Posterior cingulate gyrus (tissue), 11 donors: Measurements from ENCODE around the gene FBXL15.

Source experiments
- DNase-seq, 10 donors: peaks; one replicate each; pipeline versions ENCODE4 v3.0.0 to v3.0.0-alpha.2; 2020 to 2021; ENCODE audit warnings: mixed read lengths in 3 of 10
- intact Hi-C: fragments of 100-400 bp; cut with DNase I; formaldehyde crosslinking; loops from one replicate; pipeline ENCODE4 v1.15.1; 2023

Gene FBXL15

DNA sequence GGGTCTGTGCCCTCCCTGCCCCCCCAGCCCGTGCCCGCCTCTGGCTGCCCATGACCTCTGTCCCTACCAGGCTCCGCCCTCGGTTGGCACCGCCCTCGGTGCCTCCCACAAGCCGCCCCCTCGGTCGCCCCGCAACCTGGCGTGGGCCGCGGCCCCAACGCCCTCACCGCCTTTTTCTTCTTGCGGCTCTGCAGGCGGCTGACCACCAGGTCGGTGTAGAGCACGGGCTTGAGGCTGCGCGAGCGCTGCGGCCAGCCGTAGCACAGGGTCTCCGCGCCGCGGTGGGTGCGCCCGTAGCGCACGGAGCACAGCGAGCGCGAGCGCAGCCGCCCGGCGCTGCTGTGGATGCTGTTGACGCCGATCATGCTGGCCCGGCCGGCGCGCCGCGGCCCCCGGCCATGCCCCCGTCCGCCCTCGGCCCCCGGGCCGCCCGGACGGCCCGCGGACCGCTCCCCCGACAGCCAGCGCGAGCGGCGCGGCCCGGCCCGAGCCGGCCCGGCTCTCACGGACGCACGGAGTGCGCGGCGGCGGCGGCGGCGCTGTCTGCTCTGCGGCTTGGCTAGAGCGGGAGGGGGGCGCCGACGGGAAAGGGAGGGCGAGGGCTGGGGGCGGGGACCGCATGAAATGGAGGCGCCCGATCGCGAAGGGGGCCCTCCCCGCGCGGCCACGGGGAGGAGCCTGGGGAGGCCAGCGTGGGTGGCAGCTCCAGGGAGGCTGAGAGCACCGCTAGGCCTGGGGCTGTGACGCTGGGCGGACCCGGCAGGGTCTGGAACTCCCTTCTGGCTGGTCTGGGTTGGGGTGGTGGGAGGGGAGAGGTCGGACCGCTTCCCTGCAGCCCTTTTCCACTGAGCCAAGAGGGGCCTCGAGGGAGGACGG, 11.7 kb upstream of the FBXL15 start:
- DNase-seq: peak in 9 of 10 donors; percentile 58 to 97 (median 82)
- intact Hi-C loops: no loop called here

DNA sequence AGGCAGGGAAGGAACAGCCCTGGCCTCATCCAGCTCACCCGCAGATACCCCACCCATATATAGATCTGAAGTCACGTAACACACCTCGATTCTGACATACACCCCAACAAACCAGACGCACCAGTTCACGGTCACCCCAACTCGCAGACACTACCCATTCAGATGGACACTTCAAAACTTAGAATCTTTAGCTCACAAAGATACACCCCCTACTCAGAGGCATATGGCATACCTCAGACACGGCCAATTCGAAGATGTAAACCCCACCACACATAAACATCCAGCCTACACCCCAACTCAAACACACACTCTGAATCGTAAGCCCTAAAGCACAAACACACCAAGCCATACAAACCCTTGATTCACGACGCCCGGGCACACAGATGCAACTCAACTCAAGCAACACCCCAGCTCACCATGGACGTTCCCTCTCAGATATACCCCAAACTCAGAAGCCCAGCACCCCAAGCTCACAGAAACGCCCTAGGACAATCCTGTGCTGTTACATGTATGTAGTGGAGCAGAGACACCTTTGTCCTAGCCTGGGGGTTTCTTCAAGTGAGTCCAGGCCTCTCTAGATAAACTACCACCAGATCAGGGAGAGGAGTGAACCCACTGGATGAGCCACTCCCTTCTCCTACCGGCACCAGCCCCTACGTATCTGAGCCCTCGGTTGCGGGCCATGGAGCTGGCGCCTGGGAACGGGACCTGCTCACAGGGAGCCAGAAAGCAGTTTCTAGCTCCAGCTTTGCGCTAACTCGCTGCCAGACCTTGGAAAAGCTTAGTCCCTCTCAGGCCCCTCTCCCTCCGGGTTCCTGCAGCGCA, 10.8 kb upstream of the FBXL15 start:
- peak in 2 of 10 donors; percentile 66 to 81 for DNase-seq

DNA sequence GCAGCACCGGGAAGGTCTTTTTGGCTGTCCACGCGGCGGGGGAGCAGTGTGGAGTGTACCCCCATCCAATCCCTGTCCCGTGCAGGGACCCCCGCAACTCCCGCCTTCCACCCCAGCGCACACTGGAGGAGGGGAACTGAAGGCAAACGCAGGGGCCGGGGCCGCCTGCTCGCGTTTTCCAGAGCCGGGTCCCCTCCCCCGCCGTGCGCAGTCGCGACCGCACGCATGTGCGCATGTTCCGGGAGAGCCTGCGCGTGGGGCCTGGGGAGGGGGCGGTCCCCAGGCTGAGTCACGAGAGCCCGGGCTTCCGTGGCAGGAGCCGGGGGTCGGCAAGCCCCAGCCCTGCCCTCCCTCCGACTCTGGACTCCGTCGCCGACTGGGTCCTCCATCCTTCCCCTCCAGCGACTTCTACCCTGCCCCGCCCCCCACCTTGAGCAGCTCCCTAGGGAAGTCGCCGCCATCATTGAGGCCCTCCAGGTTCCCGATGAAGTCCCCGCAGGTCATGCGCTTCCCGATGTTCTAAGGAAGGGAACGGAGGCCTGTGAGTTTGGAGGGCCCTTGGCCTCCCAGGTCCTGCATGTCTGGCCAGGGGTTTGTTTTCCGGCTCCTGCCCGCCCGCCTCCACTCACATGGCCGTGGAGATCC, 10.1 kb upstream of the FBXL15 start:
- peak in 9 of 10 donors; percentile 48 to 94 (median 71) for DNase-seq
- intact Hi-C loops: no loop called here

More for the DNA sequence above, 10.8 kb upstream of the FBXL15 start:
- intact Hi-C loops: no loop called here

DNA sequence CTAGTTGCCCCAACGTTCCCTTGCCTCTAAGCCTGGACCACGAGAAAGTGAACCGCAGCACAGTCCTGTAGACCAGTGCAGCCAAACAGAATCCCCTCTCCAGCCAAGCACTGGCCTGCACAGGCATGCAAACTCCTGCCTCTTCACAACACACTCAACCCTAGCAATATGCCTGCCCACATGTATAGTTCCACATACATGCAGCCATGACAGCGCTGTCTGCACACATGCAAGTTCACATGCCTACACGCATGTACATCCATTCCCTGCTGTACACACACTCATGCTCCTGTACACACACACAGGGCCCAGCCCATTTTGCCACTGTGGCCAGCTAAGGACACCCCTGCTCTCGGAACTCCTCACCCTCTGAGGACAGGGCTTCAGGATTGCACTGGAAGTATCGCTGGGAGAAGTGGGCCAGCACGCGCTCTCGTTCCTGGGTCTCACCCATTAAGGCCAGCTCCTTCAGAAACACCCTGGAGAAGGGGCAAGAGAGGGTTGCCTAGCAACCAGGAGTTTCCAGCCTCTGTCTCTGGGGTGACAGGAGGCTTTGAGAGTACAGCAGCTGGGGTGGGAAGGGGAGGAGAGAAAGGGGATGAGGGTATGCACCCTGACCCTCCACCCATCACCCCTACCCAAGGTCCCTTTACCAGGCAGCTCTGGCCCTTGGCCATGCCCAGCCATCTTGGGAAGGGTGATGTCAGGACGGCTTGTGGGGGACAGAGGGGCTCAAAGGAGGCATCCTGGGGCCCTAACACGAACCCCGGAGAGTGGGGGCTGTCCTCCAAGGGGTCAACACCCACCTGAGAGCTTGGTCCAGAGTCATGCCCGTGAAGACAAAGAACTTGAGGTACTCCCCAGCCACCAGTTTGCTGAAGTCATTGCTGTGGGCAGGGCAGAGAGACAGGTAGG, 9.0 kb upstream of the FBXL15 start:
- intact Hi-C loops: no loop called here
- DNase-seq: peak in 2 of 10 donors; percentile 41 to 59

DNA sequence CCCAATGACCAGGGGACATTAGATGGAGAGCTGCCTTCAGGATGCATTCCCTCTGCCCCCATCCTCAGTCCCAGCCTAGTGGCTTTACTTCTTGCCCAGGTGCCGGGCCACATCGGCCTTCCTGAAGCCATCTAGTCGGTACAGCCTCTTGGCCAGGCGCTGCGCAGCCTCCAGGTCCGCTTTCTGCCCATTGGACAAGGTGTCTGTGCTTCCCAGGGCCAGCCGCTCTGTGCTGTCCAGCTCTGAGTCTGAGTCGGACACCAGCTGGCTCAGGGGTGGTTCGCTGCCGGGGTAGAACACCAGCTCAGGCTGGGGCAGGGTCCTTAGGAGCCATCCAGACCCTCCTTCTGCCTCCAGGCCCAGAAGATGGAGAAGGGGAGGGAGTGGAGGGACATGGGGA, 8.3 kb upstream of the FBXL15 start:
- intact Hi-C loops: no loop called here
- peak in 2 of 10 donors; percentile 35 to 57 for DNase-seq

DNA sequence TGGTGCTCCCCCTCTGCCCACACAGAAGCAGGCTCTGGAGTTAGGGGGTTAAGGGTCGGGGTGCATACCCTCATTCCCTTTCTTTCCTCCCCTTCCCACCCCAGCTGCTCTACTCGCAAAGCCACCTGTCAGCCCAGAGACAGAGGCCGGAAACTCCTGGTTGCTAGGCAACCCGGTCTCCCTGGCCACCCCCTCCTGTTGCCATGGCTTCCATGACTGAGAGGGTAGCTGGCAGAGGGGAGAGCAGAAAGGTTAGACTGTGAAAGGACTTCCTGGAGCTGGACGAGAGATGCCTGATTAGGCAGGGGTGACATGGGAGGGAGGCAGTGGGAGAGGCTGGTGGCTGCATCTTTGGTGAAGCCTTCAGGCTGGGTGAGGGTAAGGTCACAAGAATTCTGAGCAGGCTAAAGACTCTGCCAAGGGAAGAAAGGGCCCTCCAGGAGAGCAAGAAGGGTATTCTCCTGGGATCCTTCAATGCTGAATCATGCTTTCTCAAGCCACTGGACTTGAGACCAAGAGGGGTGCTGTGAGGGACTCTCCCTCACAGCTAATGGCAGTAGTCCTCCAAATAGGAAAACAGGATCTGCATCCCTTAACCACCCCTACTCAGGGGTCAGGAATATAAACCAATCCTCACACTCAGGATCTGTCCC, 7.5 kb upstream of the FBXL15 start:
- peak in 4 of 10 donors; percentile 47 to 92 (median 89) for DNase-seq
- intact Hi-C loops: no loop called here

DNA sequence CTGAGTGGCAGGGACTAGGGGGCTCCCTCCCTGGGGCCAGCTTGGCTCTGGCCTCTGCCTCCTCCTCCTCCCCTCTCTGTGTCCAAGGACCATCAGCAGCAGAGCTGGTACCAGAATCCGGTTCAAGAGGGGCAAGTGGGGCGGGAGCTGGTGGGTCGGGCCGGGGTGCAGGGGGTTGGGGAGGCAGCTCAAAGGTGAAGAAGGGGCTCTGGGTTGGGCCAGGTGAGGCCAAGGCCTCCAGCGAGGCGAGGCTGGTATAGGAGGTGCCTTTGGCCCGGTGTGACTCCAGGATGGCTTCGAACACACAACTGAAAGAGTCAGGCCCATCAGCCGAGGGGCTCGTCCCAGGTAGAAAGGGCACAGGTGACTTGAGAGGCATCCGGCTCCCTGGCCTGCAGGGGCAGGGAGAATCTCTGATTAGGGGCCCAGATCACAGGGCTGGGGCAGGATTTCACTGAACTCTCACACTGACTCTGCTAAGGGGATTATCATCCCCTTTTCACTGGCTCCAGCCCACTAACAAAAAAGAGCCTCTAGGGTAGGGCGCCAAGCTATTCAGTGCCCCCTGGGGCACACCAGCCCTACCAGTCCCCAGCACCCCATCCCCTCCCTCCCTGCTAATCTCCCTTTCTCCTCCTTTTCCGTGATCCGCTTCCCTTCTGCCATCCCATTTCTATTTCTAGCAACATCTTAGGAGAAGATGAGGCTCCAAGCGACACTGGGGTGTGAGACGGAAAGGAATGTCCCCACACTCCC, 6.7 kb upstream of the FBXL15 start:
- DNase-seq: peak in 3 of 10 donors; percentile 61 to 79 (median 71)
- intact Hi-C loops: no loop called here

DNA sequence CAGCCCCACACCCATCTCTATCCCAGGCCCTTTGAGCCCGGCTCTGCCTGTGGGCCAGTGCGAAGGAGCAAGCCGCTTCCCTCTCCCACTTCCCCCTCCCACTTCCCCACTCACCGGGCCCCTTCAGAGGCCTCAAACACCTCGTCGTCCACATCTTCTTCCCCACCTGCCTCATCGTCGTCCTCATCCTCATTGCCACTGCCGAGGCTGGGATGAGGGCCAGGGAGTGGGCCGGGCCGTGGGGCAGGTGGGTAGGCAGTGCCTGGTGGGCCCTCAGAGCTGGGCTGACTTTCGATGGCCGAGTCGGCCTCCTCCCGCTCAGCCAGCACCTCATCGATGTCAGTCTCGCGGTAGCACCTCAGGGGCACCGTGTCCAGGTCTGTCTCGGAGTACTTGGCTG, 5.9 kb upstream of the FBXL15 start:
- intact Hi-C loops: no loop called here
- DNase-seq: peak in 1 of 10 donors; percentile 81

DNA sequence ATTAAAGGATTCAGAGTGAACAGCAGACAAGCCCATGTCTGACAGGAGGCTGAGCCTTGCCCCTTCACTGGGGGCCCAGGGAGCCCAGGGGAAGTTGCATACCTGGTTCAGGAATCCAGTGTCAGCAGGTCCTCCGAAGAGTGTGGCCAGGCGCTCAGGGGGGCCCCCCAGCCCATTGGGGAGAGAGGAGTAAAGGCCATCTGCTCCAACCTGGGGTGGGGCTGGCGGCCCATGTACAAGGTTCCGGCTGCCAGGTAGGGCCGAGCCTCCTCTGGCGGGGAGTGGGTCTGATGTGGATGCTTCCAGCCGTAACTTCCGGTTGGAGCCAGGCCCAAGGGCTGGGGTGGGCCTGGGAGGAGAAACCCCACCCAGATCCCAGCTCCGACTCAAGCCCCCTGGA, 4.4 kb upstream of the FBXL15 start:
- intact Hi-C loops: no loop called here
- DNase-seq: no peak

DNA sequence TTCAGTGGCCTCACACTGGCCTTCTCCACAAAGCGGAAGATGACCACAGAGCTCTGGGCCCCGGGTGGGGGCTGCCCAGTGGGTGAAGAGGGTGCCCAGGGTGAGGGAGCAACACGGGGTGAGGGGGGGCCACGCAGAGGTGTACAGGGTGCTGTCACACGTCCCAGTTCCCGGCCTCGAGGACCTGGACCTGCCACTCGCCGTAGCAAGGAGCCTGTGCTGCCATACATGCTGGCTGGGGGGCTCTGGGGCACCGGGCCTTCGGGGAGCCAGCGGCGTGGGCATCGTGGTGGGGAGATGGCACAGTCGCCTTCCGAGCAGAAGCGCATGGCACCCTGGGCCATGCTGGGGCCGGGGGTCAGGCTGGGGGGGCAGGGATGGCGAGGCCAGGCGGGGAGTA, 3.9 kb upstream of the FBXL15 start:
- intact Hi-C loops: no loop called here

DNA sequence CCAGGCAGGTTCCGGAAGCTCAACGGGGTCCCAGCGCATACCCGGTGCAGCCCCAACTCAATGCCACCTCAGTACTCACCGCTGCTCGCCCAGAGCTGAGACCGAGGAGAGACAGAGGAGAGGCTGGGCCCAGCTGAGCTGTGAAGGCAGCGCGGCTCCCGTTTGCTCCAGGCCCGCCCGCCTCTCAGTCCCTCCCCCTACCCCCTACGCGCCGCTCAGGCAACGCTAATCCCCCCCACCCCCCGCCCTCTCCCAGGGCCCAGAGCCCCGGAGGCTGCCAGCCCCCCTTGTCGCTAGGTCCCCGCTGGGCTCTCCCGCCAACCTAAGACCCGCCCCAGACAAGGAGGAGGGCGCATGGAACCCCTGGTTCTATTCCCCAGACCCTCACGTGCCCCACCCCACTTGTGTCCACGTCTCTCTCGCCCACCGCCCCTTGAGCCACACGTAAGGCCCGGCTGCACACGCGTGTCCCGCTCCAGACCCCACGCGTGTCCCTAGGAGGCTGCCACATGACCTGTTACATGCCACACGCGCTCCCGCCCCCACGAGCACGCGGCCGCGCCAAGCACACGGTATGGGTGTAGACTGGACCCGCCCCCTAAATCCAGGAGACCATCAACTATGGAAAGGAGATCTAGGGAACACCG, 1.9 kb upstream of the FBXL15 start, which contains the start of gene PSD:
Gene PSD, minus strand, starts transcription at position 164 of the 647 bp plus-strand sequence. CDS start 1,747 bp downstream, outside the sequence.
- DNase-seq: peak in 5 of 10 donors; percentile 57 to 94 (median 86)
- intact Hi-C loops: no loop called here

More for the DNA sequence above, 3.9 kb upstream of the FBXL15 start:
- DNase-seq: peak in 1 of 10 donors; percentile 58

DNA sequence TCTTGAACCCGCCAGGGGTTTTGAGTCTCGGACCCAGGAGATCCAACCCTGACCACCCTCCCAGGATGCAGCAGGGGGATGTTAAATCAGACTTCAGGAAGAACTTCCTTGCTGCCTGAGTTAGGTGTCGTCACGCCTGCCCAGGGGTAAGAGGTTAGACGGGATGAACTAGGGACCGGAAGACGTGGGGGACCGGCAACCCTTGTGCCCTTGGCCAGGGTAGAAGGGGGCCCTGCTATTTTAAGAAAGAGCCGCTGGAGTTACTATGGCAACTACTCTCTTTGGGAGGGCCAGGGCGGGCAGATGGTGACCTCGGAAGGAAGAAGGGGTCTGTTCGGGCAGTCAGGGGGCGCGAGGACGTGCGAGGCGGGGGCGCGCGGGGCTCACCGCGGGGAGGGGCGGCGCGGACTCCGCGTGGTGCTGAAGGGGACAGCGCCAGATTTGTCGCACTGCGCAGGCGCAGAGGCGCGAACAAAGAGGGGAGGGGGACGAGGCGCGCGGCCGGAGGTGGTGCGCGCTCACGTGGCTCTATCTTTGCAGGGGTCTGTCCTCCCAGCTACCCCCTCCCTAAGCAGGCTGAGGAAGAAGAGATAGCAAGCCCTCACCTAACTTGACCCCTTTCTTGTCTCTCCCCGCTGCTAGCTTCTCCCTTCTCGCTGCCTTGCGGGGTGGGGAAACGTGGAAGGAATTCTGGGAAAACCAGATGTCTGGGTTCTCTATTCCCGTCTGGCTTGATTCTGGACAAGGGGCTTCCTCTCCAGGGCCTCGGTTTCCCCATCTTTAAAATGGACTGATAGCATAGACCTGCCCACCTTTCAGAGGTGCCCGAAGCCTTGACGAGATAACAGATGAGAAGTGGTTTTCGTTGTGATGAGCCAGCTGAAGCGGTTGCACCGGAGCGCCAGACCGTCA, 1.1 kb upstream of the FBXL15 start:
- intact Hi-C loops: loop anchor here (5.0 kb wide), 1 partner anchor 43 kb away; no protein-coding TSS in a partner anchor
- peak; percentile 72 to 97 (median 81) for DNase-seq

DNA sequence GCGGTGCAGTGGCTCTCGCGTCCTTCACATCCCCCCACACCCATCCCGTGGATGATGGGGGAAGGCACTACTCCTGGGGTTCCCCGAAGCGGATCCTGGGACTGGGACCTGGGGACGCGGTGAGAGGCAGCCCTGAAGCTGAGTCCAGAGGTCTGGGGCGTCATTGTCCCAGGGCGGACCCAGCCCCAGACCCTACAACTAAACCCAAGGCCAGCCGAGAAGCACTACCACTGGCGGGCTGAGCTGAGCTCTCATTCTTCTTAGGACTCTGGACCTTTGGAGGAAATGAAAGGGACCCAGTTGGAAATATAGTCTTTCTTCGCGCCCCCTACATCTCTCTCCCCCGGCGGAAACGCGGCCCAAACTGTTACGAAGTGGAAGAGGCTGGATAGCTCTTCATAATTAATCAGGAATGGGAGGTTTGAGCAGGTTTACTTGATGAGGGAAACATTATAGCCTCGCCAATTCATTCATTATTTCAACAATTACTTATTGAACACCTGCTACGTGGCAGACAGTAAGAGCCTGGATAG, 389 bp upstream of the FBXL15 start:
- intact Hi-C loops: loop anchor here (5.0 kb wide), 1 partner anchor 42 kb away; no protein-coding TSS in a partner anchor
- peak in 1 of 10 donors; percentile 77 for DNase-seq

DNA sequence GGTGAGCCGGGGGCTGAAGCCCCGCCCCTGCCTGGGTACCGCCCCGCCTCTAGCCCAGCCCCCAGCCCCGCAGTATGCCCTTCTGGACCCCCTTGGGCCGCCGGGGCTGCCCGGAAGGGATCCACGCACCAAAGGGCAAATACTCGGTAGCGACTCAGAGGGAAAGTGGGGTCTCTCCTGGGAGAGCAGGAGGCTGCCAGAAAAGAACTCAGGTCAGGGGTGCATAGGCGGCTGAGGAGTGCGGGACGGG, 796 bp downstream of the FBXL15 start:
- no peak for DNase-seq
- intact Hi-C loops: loop anchor here (1.0 to 5.0 kb wide), 2 partner anchors 11 to 41 kb away; partner anchors contain the start of gene CUEDC2

DNA sequence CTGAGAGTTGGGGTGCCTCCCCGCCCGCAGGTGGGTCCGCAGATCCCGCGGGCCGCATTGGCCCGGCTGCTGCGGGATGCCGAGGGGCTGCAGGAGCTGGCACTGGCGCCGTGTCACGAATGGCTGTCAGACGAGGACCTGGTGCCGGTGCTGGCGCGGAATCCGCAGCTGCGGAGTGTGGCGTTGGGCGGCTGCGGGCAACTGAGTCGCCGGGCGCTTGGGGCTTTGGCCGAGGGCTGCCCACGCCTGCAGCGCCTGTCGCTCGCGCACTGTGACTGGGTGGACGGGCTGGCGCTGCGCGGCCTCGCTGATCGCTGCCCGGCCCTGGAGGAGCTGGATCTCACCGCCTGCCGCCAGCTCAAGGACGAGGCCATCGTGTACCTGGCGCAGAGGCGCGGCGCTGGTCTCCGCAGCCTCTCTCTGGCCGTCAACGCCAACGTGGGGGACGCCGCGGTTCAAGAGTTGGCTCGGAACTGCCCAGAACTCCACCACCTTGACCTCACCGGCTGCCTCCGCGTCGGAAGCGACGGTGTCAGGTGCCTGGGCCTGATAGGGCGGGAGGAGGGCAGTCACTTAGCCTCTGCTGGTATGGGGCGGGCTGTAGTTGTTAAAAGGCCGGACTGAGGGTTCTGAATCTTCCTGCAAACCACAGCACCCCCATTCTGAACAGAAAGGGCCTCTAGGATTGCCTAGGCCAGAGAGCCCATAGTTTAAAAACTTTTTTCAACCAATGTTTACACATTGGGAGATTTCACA, 1.3 kb downstream of the FBXL15 start:
- DNase-seq: peak in 2 of 10 donors; percentile 83 to 90
- intact Hi-C loops: loop anchor here (1.0 to 5.0 kb wide), 3 partner anchors 10 to 40 kb away; partner anchors contain the start of gene CUEDC2
